Heart right ventricle (tissue), 16 donors: ENCODE results near the gene GNG7. TPM values are rescaled to one million over a fixed set of nuclear protein-coding genes. Genes with fewer than 3 reads are reported as not detected.
"Not testable (repeated sequence)": the region's sequence is repeated elsewhere in the genome, so short reads cannot be mapped to it uniquely, and the experiment has no call there.

Experiments
- ATAC-seq, 8 donors: fragments of 200-7000 bp; cut with Tn5 transposase; one replicate each; pipeline ENCODE4 v1.9.1; 2020; ENCODE audit warnings: mild to moderate bottlenecking in 8 of 8, moderate library complexity in 8 of 8, moderate number of reproducible peaks in 1 of 8
- DNase-seq, 2 donors: peaks; one replicate each; pipeline ENCODE4 v3.0.0-alpha.2; 2020
- H3K27ac ChIP-seq, 10 donors: fragments of 200-600 bp; sonication (generic) in 2 of 10; one replicate each; pipeline versions ENCODE4 v1.5.0 to v1.8.0; 2020 to 2022; ENCODE audit warnings: mild to moderate bottlenecking in 3 of 10
- H3K27me3 ChIP-seq, 7 donors: fragments of 200-600 bp; one replicate each; pipeline ENCODE4 v1.8.0; 2021 to 2022; ENCODE audit warnings: mild to moderate bottlenecking in 2 of 7
- H3K36me3 ChIP-seq, 9 donors: fragments of 200-600 bp; sonication (generic) in 1 of 9; one replicate each; pipeline versions ENCODE4 v1.5.0 to v1.8.0; 2020 to 2022; ENCODE audit warnings: mild to moderate bottlenecking in 2 of 9
- H3K4me1 ChIP-seq, 9 donors: fragments of 200-600 bp; sonication (generic) in 1 of 9; one replicate each; pipeline versions ENCODE4 v1.5.0 to v1.8.0; 2020 to 2022; ENCODE audit warnings: mild to moderate bottlenecking in 4 of 9
- H3K4me3 ChIP-seq, 10 donors: fragments of 200-600 bp; sonication (generic) in 2 of 10; one replicate each; pipeline versions ENCODE4 v1.5.0 to v1.8.0; 2020 to 2022; ENCODE audit warnings: mild to moderate bottlenecking in 7 of 10, moderate library complexity in 2 of 10
- H3K9me3 ChIP-seq, 11 donors: fragments of 200-600 bp in 10 of 11; sonication (generic) in 2 of 11; one replicate each; pipeline versions ENCODE4 v1.5.0 to v1.8.0; 2013 to 2022; ENCODE audit warnings: mild to moderate bottlenecking in 2 of 11, control low read depth in 1 of 11, moderate library complexity in 1 of 11
- WGBS, 2 donors: extraction: QIAGEN DNeasy Blood & Tissue Kit; methylation state at CpG; one replicate each; pipeline ENCODE4 v1.1.7; 2013; ENCODE audit warnings: inconsistent platforms in 1 of 2; 5-methylcytosine and 5-hydroxymethylcytosine counted together
- intact Hi-C, 10 donors: fragments of 100-400 bp; cut with DNase I; formaldehyde crosslinking; loops; one replicate each; pipeline versions ENCODE4 v1.11.1 to v1.14.2; 2022
- polyA plus RNA-seq, 2 donors: library from polyadenylated mRNA; stranded (reverse); fragments of 200-250 nt; gene quantifications; one replicate each; pipeline ENCODE4 v1.2.3, GENCODE V29; 2013
- total RNA-seq, 10 donors: library from RNA; stranded (reverse); fragmentation: NEBNext Ultra II Directional in 3 of 10; extraction: Animal tissue kit (Norgen Biotek cat#: 25700) in 3 of 10; gene quantifications; one replicate each; pipeline versions ENCODE4 v1.2.1 to v1.2.4, GENCODE V29; 2021 to 2023
- TF ChIP-seq, protein P1 (sequence below), 9 donors: fragments of 200-600 bp; sonication (generic) in 2 of 9; IDR thresholded peaks; one replicate each; pipeline versions ENCODE4 v1.5.0 to v1.8.0; 2021 to 2022; ENCODE audit warnings: antibody characterized with exemption in 9 of 9, mild to moderate bottlenecking in 5 of 9, moderate library complexity in 1 of 9
- donor health status: Arrhythmogenic right ventricular cardiomyopathy.
- donor health status: ischemic (EF 13 %, LVEDD 7.1; RV severe dilation, severe dysfunction).
- donor health status: healthy with polysubstance abuse.
- donor health status: DM: no; HTN: yes; CAD: no.
- donor health status: DM: no; HTN: no; CAD: no.
- donor health status: ischemic (EF 25% LVEDD 6.9; RV normal size, moderate dysfunction).
- donor health status: ischemic (EF 25% LVEDD 5.7; RV mildly dilated, moderate dysfunction).
- donor health status: healthy.
- donor health status: DM: yes; HTN: yes; CAD: no.
- donor health status: Ischemic cardiomyopathy.
- donor health status: ischemic (EF 35%, LVEDD 5.7; RV mildly dilated, moderate dysfunction).
- donor health status: nonischemic (EF 11% LVEDD 7.7; RV severe dilation, severe dysfunction).
- donor health status: DM: yes; HTN: yes; CAD: no.
- donor health status: PGD.
- donor health status: ischemic (EF 29% LVEDD 5.4; RV normal size, mild dysfunction).
- donor health status: nonischemic (EF 23%, LVEDD 6.1; RV moderate dilation, normal function).

Gene GNG7
- total and polyA plus RNA-seq, 12 donors = 8.4 to 56.9 (median 39.1) TPM

DNA sequence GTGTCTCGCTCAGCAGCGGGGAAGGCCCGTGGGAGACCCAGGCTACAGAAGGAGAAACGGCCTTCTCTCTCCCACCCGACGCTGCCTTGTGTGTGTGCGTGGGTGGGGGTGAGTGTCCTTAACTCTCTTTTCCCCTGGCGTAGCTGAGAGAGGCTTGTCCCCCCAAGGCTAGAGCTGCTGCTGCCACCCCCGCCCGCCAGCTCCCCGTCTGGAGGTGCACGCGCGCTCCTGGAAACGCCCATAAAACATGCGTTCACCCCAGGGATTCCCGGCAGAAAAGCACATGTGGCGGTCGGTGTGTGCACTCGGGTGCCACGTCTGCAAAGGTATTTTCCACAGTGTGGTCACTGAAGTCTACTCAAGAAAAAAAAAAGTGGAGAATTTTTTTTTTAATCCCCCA lies 190.5 kb downstream of the GNG7 start:
- intact Hi-C loops = no loop called here
- peaks cover 0 to 10% (median 0%) of the 10 kb centered on the region in 9 donors for H3K4me1 ChIP-seq
- no peaks in the 10 kb centered on the region for H3K27me3 ChIP-seq
- TF ChIP-seq, protein P1, sequence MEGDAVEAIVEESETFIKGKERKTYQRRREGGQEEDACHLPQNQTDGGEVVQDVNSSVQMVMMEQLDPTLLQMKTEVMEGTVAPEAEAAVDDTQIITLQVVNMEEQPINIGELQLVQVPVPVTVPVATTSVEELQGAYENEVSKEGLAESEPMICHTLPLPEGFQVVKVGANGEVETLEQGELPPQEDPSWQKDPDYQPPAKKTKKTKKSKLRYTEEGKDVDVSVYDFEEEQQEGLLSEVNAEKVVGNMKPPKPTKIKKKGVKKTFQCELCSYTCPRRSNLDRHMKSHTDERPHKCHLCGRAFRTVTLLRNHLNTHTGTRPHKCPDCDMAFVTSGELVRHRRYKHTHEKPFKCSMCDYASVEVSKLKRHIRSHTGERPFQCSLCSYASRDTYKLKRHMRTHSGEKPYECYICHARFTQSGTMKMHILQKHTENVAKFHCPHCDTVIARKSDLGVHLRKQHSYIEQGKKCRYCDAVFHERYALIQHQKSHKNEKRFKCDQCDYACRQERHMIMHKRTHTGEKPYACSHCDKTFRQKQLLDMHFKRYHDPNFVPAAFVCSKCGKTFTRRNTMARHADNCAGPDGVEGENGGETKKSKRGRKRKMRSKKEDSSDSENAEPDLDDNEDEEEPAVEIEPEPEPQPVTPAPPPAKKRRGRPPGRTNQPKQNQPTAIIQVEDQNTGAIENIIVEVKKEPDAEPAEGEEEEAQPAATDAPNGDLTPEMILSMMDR (IDR thresholded peaks at IDR 0.05) = no peak
- H3K4me3 ChIP-seq = no peak overlapping the region
- H3K27ac ChIP-seq = no peak overlapping the region
- 90 to 93% methylated on average over 20 to 21 of the region's 21 CpGs for WGBS, 2 donors
- DNase-seq (no peak), ATAC-seq (no peak)
- no peaks in the 10 kb centered on the region for H3K9me3 ChIP-seq
- no peaks in the 10 kb centered on the region for H3K36me3 ChIP-seq

DNA sequence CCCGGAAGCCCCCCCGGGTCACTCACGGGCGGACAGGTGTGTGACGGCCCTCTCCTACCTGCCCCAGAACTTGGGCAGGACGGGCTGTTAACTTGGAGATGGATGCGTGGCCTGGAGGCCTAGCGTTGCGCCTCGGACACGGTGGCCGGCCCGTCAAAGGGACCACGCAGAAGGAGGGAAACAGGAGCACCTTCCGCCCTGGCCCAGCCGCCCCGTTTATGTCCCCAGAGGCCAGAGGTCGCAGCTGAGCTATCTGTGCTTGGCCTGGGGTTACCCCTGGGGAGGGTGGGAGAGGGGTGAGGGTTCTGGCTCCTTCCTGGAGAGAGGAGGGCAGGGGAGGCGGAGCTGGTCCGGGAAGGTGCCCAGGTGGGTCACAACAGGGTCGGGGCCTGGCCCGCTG lies 190.9 kb downstream of the GNG7 start:
- no peak for DNase-seq

DNA sequence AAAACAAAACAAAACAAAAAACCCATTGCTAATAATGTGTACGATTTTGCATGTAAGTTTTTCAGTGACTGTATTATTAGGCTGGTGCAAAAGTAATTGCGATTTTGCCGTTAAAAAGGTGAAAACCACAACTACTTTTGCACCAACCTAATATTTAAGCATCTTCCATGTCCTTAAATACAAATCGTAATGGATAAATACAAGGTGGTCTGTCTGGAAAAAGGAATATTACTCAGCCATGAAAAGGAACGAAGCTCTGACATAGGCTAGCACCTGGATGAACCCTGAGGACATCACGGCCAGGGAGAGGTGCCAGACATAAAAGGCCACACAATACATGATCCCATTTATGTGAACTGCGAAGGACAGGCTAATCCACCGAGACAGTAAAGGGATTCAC lies 193.4 kb downstream of the GNG7 start:
- H3K36me3 ChIP-seq = no peaks in the 10 kb centered on the region
- peaks cover 0 to 15% (median 0%) of the 10 kb centered on the region in 9 donors for H3K4me1 ChIP-seq
- ATAC-seq (no peak), DNase-seq (no peak)
- intact Hi-C loops = no loop called here
- no peak overlapping the region for H3K4me3 ChIP-seq
- no peaks in the 10 kb centered on the region for H3K27me3 ChIP-seq
- no peaks in the 10 kb centered on the region for H3K9me3 ChIP-seq
- H3K27ac ChIP-seq = no peak overlapping the region
- WGBS, 2 donors = 96% methylated on average over 8 of the region's 8 CpGs
- TF ChIP-seq, protein P1 (IDR thresholded peaks at IDR 0.05) = no peak

More for the DNA sequence above, 190.9 kb downstream of the GNG7 start:
- no peaks in the 10 kb centered on the region for H3K9me3 ChIP-seq
- H3K36me3 ChIP-seq = no peaks in the 10 kb centered on the region
- peaks cover 0 to 12% (median 0%) of the 10 kb centered on the region in 9 donors for H3K4me1 ChIP-seq
- no peak overlapping the region for H3K4me3 ChIP-seq
- 83 to 90% methylated on average over 22 of the region's 22 CpGs for WGBS, 2 donors
- H3K27ac ChIP-seq = no peak overlapping the region
- peak in 2 of 8 donors; percentile 8 to 53 for ATAC-seq
- H3K27me3 ChIP-seq = no peaks in the 10 kb centered on the region
- TF ChIP-seq, protein P1 (IDR thresholded peaks at IDR 0.05) = no peak
- intact Hi-C loops = no loop called here

DNA sequence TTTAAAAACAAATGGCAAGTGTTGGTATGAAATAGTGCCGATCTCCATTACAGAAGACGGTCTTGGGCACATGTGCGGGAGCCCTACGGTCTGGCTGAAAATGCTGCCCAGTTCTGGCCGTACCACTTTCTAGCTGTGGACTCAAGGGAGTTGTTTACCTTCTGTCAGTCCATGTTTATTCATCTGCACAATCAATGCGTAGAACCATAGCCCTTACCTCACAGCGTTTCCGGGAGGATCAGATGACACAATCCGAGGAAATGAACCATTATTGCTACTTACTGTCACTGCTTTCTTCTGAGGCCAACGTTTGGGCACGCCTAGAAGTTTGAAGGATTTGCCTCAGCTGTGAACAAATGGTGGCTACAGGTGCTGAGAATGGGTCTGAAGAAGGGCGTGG lies 195.4 kb downstream of the GNG7 start:
- no peak for DNase-seq
- Histone ChIP-seq H3K4me3 (no peak overlapping the region), H3K9me3 (no peaks in the 10 kb centered on the region), H3K36me3 (no peaks in the 10 kb centered on the region), H3K27me3 (no peaks in the 10 kb centered on the region), H3K27ac (peak overlapping the region in 1 of 10 donors; percentile 42), H3K4me1 (peaks cover 0 to 21% (median 0%) of the 10 kb centered on the region in 9 donors)
- intact Hi-C loops = no loop called here
- TF ChIP-seq, protein P1 (IDR thresholded peaks at IDR 0.05) = no peak
- WGBS, 2 donors = 38 to 41% methylated on average over 12 of the region's 12 CpGs
- ATAC-seq = peak in 4 of 8 donors; percentile 37 to 76 (median 44)

DNA sequence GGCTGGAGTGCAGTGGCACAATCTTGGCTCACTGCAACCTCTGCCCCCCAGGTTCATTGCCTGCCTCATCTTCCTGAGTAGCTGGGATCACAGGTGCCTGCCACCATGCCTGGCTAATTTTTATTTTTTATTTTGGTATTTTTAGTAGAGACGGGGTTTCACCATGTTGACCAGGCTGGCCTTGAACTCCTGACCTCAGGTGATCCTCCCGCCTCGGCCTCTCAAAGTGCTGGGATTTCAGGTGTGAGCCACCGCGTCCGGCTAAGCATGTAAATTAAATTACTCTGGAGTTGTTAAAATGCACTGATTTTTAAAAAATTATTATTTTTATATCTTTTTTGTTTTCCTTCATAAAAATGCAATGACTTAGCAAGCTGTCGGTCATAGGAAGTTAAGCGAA lies 195.8 kb downstream of the GNG7 start:
- H3K36me3 ChIP-seq, H3K27me3 ChIP-seq, H3K9me3 ChIP-seq, DNase-seq, H3K4me3 ChIP-seq, intact Hi-C loops, ATAC-seq: not testable (repeated sequence)
- WGBS, 2 donors = 81 to 89% methylated on average over 8 of the region's 8 CpGs
- H3K4me1 ChIP-seq = peaks cover 0 to 21% (median 0%) of the 10 kb centered on the region in 9 donors
- peak overlapping the region in 1 of 10 donors; percentile 42 for H3K27ac ChIP-seq
